NCI-H1417 treated with DMSO at 0.1 percent for 48 hours (cell line): ENCODE data around the gene PGS1.
"Not testable (repeated sequence)": the region's sequence is repeated elsewhere in the genome, so short reads cannot be mapped to it uniquely, and the experiment has no call there.

ENCODE experiments used
- DNase-seq: peaks from one replicate; lab custom pipeline; 2025; lab: John Stamatoyannopoulos, UW

PGS1 gene

GRCh38 chr17:78378225-78379130, at the start of gene PGS1:
PGS1 (plus strand) TSS chr17:78378649; CDS start chr17:78378666, 17 bp downstream.
- DNase-seq: no peak

- DNase-seq: no peak
Observed at GRCh38 chr17:78329263-78330059, 49.0 kb upstream of the PGS1 start.

- no peak for DNase-seq
Observed at GRCh38 chr17:78330570-78331224, 47.8 kb upstream of the PGS1 start.

GRCh38 chr17:78331355-78331754, 47.1 kb upstream of the PGS1 start:
- not testable (repeated sequence) for DNase-seq

GRCh38 chr17:78332991-78333390, 45.5 kb upstream of the PGS1 start:
- no peak for DNase-seq

GRCh38 chr17:78335209-78335608, 43.2 kb upstream of the PGS1 start:
- DNase-seq: no peak

GRCh38 chr17:78337244-78338109, 41.0 kb upstream of the PGS1 start:
- no peak for DNase-seq

- DNase-seq: no peak
Observed at GRCh38 chr17:78338486-78339259, 39.8 kb upstream of the PGS1 start.

- DNase-seq: no peak
Observed at GRCh38 chr17:78340183-78340955, 38.1 kb upstream of the PGS1 start.

- no peak for DNase-seq
Observed at GRCh38 chr17:78341559-78342448, 36.6 kb upstream of the PGS1 start.

- DNase-seq: no peak
Observed at GRCh38 chr17:78342449-78343186, 35.8 kb upstream of the PGS1 start.

- DNase-seq: no peak
Observed at GRCh38 chr17:78343187-78343542, 35.3 kb upstream of the PGS1 start.

GRCh38 chr17:78343543-78344201, 34.8 kb upstream of the PGS1 start:
- DNase-seq: no peak

GRCh38 chr17:78344666-78345065, 33.8 kb upstream of the PGS1 start:
- no peak for DNase-seq

GRCh38 chr17:78345172-78345571, 33.3 kb upstream of the PGS1 start:
- DNase-seq: no peak

GRCh38 chr17:78345791-78346494, 32.5 kb upstream of the PGS1 start:
- no peak for DNase-seq

GRCh38 chr17:78346605-78347250, 31.7 kb upstream of the PGS1 start:
- DNase-seq: no peak
